Fibroblast of mammary gland (primary cell): ENCODE data around the gene CPXM2.
A peak's percentile ranks its signal among the peaks of the same experiment; 100 is the strongest.

Source experiments
- DNase-seq: peaks from one replicate; pipeline ENCODE4 v3.0.0-alpha.2; 2010; ENCODE audit warnings: low read depth
- H3K4me3 ChIP-seq: 2 replicates; pipeline ENCODE4 v1.5.1; 2011; ENCODE audit warnings: low read depth, mild to moderate bottlenecking, low read length, moderate library complexity; ENCODE audit not compliant: control insufficient read depth
- CTCF ChIP-seq: conservative IDR thresholded peaks from 2 replicates; pipeline ENCODE4 v1.5.1; 2011; ENCODE audit warnings: low read depth, low read length, inconsistent platforms; ENCODE audit not compliant: control insufficient read depth, insufficient read depth

Gene CPXM2

DNA sequence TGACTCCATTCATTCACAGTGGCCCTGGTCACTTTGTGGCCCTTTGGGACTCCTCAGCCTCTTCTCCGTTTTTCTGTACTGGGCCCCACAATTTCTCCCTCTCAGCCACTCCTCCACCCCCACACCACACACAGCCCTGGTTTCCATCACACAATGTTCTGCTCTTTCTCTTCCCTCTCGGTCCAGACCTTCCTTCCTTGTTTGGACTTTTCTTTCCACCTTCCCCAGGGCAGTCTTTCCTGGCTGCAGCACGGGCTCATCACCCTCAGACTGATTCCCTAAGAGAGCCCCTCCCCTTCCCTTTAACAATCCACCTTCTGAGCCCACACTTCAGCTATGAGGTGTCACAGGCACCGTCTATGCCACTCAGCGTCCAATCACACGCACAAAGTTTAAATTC lies 25.7 kb downstream of the CPXM2 start:
- no peak for DNase-seq
- no peak overlapping the region for H3K4me3 ChIP-seq
- TF ChIP-seq CTCF = no peak

DNA sequence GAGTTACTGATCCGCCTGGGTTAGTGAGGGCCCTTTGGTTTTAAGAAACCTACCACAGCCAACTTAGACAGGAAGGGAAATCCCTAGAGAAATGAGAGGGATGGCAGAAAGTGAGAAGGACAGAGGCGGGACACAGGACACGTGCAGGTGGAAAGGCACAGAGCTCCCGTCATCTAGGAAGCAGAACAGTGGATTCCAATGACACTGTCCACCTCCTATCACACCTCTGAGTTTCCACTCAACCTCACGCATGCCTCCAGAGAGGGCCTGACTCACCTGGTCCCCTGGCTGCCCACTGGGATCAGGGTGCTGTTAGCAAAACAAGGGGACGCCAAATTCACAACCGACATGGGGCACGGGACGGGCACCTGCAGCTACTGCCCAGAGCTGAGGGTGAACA lies 26.3 kb downstream of the CPXM2 start:
- H3K4me3 ChIP-seq = no peak overlapping the region
- no peak for DNase-seq
- no peak for TF ChIP-seq CTCF

DNA sequence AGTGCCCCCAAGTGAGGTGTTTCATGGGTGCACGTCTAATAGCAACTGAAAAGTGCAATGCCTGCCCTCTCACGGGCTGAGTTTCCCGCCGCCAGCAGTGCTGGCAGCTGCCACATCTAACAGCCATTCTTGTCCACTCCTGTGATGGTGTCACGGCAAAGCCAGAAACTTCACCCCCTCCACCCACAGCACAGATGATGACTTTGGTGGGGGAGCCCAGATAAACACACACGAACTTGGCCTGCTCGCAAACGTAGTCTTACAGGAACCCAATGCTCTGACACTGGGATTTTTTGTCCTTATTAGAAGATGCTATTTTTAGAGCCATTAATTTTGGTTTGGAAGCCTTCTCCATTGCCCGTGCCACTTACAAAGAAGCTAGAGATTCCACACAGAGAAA lies 26.7 kb downstream of the CPXM2 start:
- H3K4me3 ChIP-seq = no peak overlapping the region
- DNase-seq = no peak

GRCh38 chr10:123863721-123864482 lies 27.7 kb downstream of the CPXM2 start:
- no peak overlapping the region for H3K4me3 ChIP-seq
- TF ChIP-seq CTCF = no peak
- no peak for DNase-seq

More for the DNA sequence above, 26.7 kb downstream of the CPXM2 start:
- no peak for TF ChIP-seq CTCF

- DNase-seq = no peak
- TF ChIP-seq CTCF = no peak
- no peak overlapping the region for H3K4me3 ChIP-seq
These were observed 28.4 kb downstream of the CPXM2 start for GRCh38 chr10:123863183-123863575.

GRCh38 chr10:123862421-123863182 lies 29.0 kb downstream of the CPXM2 start:
- no peak for TF ChIP-seq CTCF
- peak; percentile 66 for DNase-seq
- no peak overlapping the region for H3K4me3 ChIP-seq
